SU-DHL-6 (cell line): Measurements from ENCODE around the gene VPS51.

Experiments
- H2AFZ ChIP-seq: fragments of 200-600 bp; sonication (generic); 2 replicates; pipeline ENCODE4 v1.6.1; 2014; ENCODE audit warnings: low read depth, mild to moderate bottlenecking, moderate library complexity, mixed read lengths, antibody characterized with exemption, low read length; ENCODE audit not compliant: severe bottlenecking
- H3F3A ChIP-seq: fragments of 200-600 bp; shearing (Covaris generic); 2 replicates; pipeline ENCODE4 v1.6.0; 2016; ENCODE audit warnings: antibody characterized with exemption, mild to moderate bottlenecking; ENCODE audit not compliant: insufficient read depth
- H3K27ac ChIP-seq: fragments of 200-600 bp; sonication (generic); 2 replicates; pipeline ENCODE4 v1.5.1; 2016; ENCODE audit warnings: low read depth, mild to moderate bottlenecking, low read length, moderate library complexity, mixed read lengths
- H3K27me3 ChIP-seq: fragments of 200-600 bp; sonication (generic), shearing (Covaris generic); 2 replicates; pipeline ENCODE4 v1.6.0; 2014; ENCODE audit warnings: mild to moderate bottlenecking, low read length
- H3K36me3 ChIP-seq: fragments of 200-600 bp; sonication (generic); 2 replicates; pipeline ENCODE4 v1.6.1; 2014; ENCODE audit warnings: mild to moderate bottlenecking, low read length, mixed read lengths
- H3K4me2 ChIP-seq: fragments of 300-600, 200-600 bp; shearing (Covaris generic), sonication (generic); 2 replicates; pipeline ENCODE4 v1.6.0; 2014; ENCODE audit warnings: low read length, low read depth, mild to moderate bottlenecking; ENCODE audit not compliant: poor library complexity, severe bottlenecking
- H3K4me3 ChIP-seq: fragments of 200-600 bp; sonication (generic); 2 replicates; pipeline ENCODE4 v1.5.1; 2014; ENCODE audit warnings: antibody characterized with exemption, low read length, mild to moderate bottlenecking, mixed read lengths; ENCODE audit not compliant: insufficient read depth, poor library complexity, severe bottlenecking
- H3K79me2 ChIP-seq: fragments of 200-600 bp; sonication (generic); 2 replicates; pipeline ENCODE4 v1.6.1; 2014; ENCODE audit warnings: mild to moderate bottlenecking, low read length, moderate library complexity; ENCODE audit not compliant: insufficient read depth
- H3K9ac ChIP-seq: fragments of 200-600 bp; sonication (generic); 2 replicates; pipeline ENCODE4 v1.7.0; 2014; ENCODE audit warnings: mild to moderate bottlenecking, low read length
- H3K9me2 ChIP-seq: fragments of 200-600 bp; sonication (generic); replicated peaks from 2 replicates; pipeline ENCODE4 v1.6.1; 2014; ENCODE audit warnings: low read length; ENCODE audit not compliant: insufficient read depth
- H3K9me3 ChIP-seq: fragments of 200-600 bp; sonication (generic); 2 replicates; pipeline ENCODE4 v1.6.1; 2014; ENCODE audit warnings: low read length, mixed read lengths; ENCODE audit not compliant: insufficient read depth
- H4K20me1 ChIP-seq: fragments of 200-600 bp; sonication (generic); 2 replicates; pipeline ENCODE4 v1.6.1; 2014; ENCODE audit warnings: low read depth, mild to moderate bottlenecking, antibody characterized with exemption, low read length, moderate library complexity, mixed read lengths
- EZH2phosphoT487 ChIP-seq: fragments of 200-600 bp; sonication (generic), shearing (Covaris generic); conservative IDR thresholded peaks from 2 replicates; pipeline ENCODE4 v1.6.1; 2018; ENCODE audit warnings: mild to moderate bottlenecking, antibody characterized with exemption, low read length, moderate library complexity, mixed read lengths
- TF ChIP-seq, protein P1 (sequence below): fragments of 200-600 bp; sonication (generic); IDR thresholded peaks from one replicate; pipeline ENCODE4 v1.5.1; 2017; ENCODE audit warnings: antibody characterized with exemption, mild to moderate bottlenecking, low read length, moderate library complexity; ENCODE audit not compliant: insufficient read depth, poor library complexity, severe bottlenecking

The VPS51 gene

DNA sequence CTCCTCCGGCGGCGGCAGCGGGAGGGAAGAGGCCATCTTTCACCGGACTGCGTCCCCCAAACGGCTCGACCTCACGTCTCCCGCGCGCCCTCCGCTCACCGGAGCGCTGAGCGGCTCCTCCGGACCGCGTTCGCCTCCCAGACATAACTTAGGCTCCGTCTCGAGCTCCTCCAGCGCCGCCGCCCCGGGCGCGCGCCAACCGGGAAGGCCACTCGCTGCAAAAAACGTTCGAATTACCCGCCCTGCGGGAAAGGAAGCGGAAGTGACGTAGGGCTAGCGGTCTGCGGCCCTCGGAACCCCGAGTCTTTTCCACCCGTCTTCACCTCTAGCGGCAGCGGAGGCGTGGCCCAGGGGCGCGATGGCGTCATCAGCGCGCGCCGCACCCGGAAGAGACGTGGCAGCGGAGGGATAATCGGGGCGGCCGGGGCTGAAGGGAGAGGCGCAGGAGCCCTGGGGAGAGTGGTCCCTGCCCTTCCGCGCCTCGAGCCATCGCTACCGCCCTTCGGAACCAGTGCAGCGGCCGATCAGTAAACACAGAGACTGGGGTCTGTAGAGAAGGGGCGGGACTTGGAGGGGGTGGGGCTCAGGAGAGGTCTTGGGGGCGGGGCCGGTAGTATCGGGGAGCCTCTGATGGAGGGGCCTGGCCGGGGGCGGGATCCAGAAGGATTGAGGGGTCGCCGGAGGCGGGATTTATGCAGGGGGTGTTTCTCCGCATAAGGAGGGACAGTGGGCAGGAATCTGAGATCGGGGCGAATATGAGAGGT, 12.0 kb upstream of the VPS51 start, which contains the start of the genes CDCA5 and ZFPL1:
TSS of gene CDCA5 (minus strand) at position 207 of the 764 bp plus-strand sequence. CDS start at position 145, 62 bp downstream.
TSS of gene ZFPL1 (plus strand) at position 389 of the 764 bp plus-strand sequence. CDS start 477 bp downstream, outside the sequence.
- Histone ChIP-seq H3K9me2 (no peaks in the 10 kb centered on the region), H3K27me3 (no peaks in the 10 kb centered on the region), H4K20me1 (no peaks in the 10 kb centered on the region), H3K27ac (peak within 1 kb of the TSS; percentile 80), H3K36me3 (peaks cover 12% of the 10 kb centered on the region), H3K4me3 (peak within 1 kb of the TSS; percentile 98), H3K4me2 (peak within 1 kb of the TSS; percentile 83), H3K79me2 (peaks cover 56% of the 10 kb centered on the region), H3F3A (no peaks in the 10 kb centered on the region), H3K9ac (peak within 1 kb of the TSS; percentile 88), H3K9me3 (no peaks in the 10 kb centered on the region), H2AFZ (peak within 1 kb of the TSS; percentile 39)
- no peak for TF ChIP-seq EZH2phosphoT487
- TF ChIP-seq, protein P1, sequence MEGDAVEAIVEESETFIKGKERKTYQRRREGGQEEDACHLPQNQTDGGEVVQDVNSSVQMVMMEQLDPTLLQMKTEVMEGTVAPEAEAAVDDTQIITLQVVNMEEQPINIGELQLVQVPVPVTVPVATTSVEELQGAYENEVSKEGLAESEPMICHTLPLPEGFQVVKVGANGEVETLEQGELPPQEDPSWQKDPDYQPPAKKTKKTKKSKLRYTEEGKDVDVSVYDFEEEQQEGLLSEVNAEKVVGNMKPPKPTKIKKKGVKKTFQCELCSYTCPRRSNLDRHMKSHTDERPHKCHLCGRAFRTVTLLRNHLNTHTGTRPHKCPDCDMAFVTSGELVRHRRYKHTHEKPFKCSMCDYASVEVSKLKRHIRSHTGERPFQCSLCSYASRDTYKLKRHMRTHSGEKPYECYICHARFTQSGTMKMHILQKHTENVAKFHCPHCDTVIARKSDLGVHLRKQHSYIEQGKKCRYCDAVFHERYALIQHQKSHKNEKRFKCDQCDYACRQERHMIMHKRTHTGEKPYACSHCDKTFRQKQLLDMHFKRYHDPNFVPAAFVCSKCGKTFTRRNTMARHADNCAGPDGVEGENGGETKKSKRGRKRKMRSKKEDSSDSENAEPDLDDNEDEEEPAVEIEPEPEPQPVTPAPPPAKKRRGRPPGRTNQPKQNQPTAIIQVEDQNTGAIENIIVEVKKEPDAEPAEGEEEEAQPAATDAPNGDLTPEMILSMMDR: no peak

DNA sequence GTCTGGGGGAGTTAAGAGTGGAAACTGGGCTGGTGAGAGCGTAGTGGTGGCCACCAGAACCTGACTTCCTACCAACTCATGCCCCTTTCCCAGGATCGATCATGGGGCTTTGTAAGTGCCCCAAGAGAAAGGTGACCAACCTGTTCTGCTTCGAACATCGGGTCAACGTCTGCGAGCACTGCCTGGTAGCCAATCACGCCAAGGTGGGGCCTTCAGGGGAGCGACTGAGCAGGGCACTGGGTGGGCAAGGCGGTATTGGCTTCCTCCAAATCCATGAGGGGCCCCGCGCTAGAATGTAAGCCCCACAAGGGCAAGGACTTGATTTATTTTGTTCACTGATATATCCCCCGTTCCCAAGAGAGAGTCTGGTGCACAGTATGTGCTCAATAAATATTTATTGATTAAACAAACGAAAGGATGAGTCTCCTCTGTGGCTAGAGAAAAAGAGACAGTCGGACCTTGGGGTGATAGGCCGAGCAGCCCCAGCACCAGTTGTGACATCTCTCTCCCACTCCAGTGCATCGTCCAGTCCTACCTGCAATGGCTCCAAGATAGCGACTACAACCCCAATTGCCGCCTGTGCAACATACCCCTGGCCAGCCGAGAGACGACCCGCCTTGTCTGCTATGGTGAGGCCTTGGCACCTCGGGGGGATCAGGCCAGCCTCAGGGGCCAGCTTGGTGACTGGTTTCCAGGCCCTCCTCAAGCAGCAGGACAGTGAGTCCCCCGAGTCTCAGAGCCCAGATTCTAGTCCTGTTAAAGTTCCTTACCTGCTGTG, 11.2 kb upstream of the VPS51 start:
- Histone ChIP-seq H3K36me3 (peaks cover 12% of the 10 kb centered on the region), H3K9me3 (no peaks in the 10 kb centered on the region), H4K20me1 (no peaks in the 10 kb centered on the region), H3K4me3 (peak overlapping the region; percentile 98), H2AFZ (no peak overlapping the region), H3F3A (no peaks in the 10 kb centered on the region), H3K4me2 (peak overlapping the region; percentile 73), H3K79me2 (peaks cover 50% of the 10 kb centered on the region), H3K27me3 (no peaks in the 10 kb centered on the region), H3K27ac (peak overlapping the region; percentile 80), H3K9me2 (no peaks in the 10 kb centered on the region), H3K9ac (peak overlapping the region; percentile 88)
- no peak for TF ChIP-seq EZH2phosphoT487
- TF ChIP-seq, protein P1: no peak

DNA sequence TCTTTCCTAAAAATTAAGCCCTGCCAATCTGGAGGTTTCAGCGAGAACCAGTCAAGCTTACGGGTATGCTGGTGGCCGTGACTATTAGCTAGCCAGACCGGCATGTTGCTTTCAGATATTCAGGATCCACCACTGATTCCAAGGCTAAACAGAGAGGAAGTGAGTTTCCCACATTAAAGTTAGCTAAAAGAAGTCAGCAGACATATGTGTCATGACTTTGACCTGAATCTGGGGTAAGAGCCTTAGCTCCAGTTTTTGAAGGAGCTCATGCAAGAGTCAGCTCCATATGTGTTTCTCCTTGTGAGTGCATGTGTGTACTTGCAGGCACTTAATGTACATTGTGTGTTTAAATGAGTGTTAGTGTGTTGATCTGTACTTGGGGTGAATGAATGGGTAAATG, 10.6 kb upstream of the VPS51 start:
- H3K9me2 ChIP-seq: no peaks in the 10 kb centered on the region
- H3F3A ChIP-seq: no peaks in the 10 kb centered on the region
- peak overlapping the region; percentile 73 for H3K4me2 ChIP-seq
- peaks cover 47% of the 10 kb centered on the region for H3K79me2 ChIP-seq
- H3K9ac ChIP-seq: no peak overlapping the region
- no peak for TF ChIP-seq EZH2phosphoT487
- TF ChIP-seq, protein P1: no peak
- H3K9me3 ChIP-seq: no peaks in the 10 kb centered on the region
- H2AFZ ChIP-seq: no peak overlapping the region
- no peaks in the 10 kb centered on the region for H4K20me1 ChIP-seq
- no peaks in the 10 kb centered on the region for H3K27me3 ChIP-seq
- H3K36me3 ChIP-seq: peaks cover 9% of the 10 kb centered on the region
- H3K27ac ChIP-seq: no peak overlapping the region
- H3K4me3 ChIP-seq: no peak overlapping the region
